CD1c-positive myeloid dendritic cell (primary cell): ENCODE results near the gene TIMP2.
"Not testable (repeated sequence)": the region's sequence is repeated elsewhere in the genome, so short reads cannot be mapped to it uniquely, and the experiment has no call there.

ENCODE experiments used
- DNase-seq: peaks from one replicate; pipeline ENCODE4 v3.0.0-alpha.2; 2016; ENCODE audit errors: extremely low spot score

TIMP2 gene

GRCh38 chr17:78890498-78890897 is 34.7 kb downstream of the TIMP2 start:
- peak; percentile 93 for DNase-seq

- not testable (repeated sequence) for DNase-seq
These were observed 35.1 kb downstream of the TIMP2 start for GRCh38 chr17:78890096-78890495.

GRCh38 chr17:78889531-78889930 is 35.7 kb downstream of the TIMP2 start:
- peak; percentile 89 for DNase-seq

GRCh38 chr17:78888941-78889518 is 36.2 kb downstream of the TIMP2 start:
- no peak for DNase-seq

- no peak for DNase-seq
These were observed 38.2 kb downstream of the TIMP2 start for GRCh38 chr17:78886954-78887353.

- DNase-seq = no peak
These were observed 39.2 kb downstream of the TIMP2 start for GRCh38 chr17:78885956-78886355.

- no peak for DNase-seq
These were observed 40.1 kb downstream of the TIMP2 start for GRCh38 chr17:78884876-78885667.

GRCh38 chr17:78884148-78884825 is 40.9 kb downstream of the TIMP2 start:
- no peak for DNase-seq

GRCh38 chr17:78883533-78884131 is 41.6 kb downstream of the TIMP2 start:
- peak; percentile 81 for DNase-seq

GRCh38 chr17:78883089-78883532 is 42.1 kb downstream of the TIMP2 start:
- peak; percentile 94 for DNase-seq

GRCh38 chr17:78882540-78883088 is 42.6 kb downstream of the TIMP2 start:
- DNase-seq = peak; percentile 52

GRCh38 chr17:78879635-78880186 is 45.5 kb downstream of the TIMP2 start:
- DNase-seq = peak; percentile 83

- no peak for DNase-seq
These were observed 46.2 kb downstream of the TIMP2 start for GRCh38 chr17:78878871-78879527.

GRCh38 chr17:78878261-78878660 is 46.9 kb downstream of the TIMP2 start:
- no peak for DNase-seq

- DNase-seq = not testable (repeated sequence)
These were observed 48.2 kb downstream of the TIMP2 start for GRCh38 chr17:78876954-78877517.

- DNase-seq = no peak
These were observed 49.0 kb downstream of the TIMP2 start for GRCh38 chr17:78876094-78876597.

GRCh38 chr17:78875363-78876093 is 49.7 kb downstream of the TIMP2 start:
- DNase-seq = peak; percentile 49

- no peak for DNase-seq
These were observed 51.5 kb downstream of the TIMP2 start for GRCh38 chr17:78873519-78874340.

- peak; percentile 42 for DNase-seq
These were observed 52.7 kb downstream of the TIMP2 start for GRCh38 chr17:78872486-78872885.
